Muscle of leg (tissue), 11 donors: Measurements from ENCODE around the gene RGS9. TPM values are rescaled to one million over a fixed set of nuclear protein-coding genes. Genes with fewer than 3 reads are reported as not detected.

Experiments
- DNase-seq: peaks from one replicate; pipeline ENCODE4 v3.0.0; 2013
- H3K27ac ChIP-seq: one replicate; pipeline ENCODE4 v1.5.1; 2013; ENCODE audit warnings: mild to moderate bottlenecking, low read length, control low read depth
- H3K27me3 ChIP-seq: one replicate; pipeline ENCODE4 v1.6.1; 2013; ENCODE audit warnings: low read length; ENCODE audit not compliant: control insufficient read depth, insufficient read depth
- H3K36me3 ChIP-seq: one replicate; pipeline ENCODE4 v1.6.1; 2013; ENCODE audit warnings: low read length; ENCODE audit not compliant: control insufficient read depth, insufficient read depth
- H3K4me1 ChIP-seq: one replicate; pipeline ENCODE4 v1.6.1; 2013; ENCODE audit warnings: low read length; ENCODE audit not compliant: control insufficient read depth, insufficient read depth
- H3K4me3 ChIP-seq: one replicate; pipeline ENCODE4 v1.5.1; 2013; ENCODE audit warnings: low read length, control low read depth
- H3K9me3 ChIP-seq: replicated peaks from 2 replicates; pipeline ENCODE4 v1.6.1; 2013; ENCODE audit warnings: low read depth, low read length; ENCODE audit not compliant: control insufficient read depth
- WGBS: methylation state at CpG from one replicate; pipeline ENCODE4 v1.1.5; 2013; ENCODE audit warnings: missing lambda C conversion rate; ENCODE audit not compliant: insufficient coverage; 5-methylcytosine and 5-hydroxymethylcytosine counted together
- polyA plus RNA-seq, 8 donors: library from polyadenylated mRNA; unstranded; fragments of 120-200 nt; gene quantifications; one replicate each; pipeline versions ENCODE4 v1.2.1 to v1.2.3, GENCODE V29; 2013; ENCODE audit warnings: inconsistent platforms in 1 of 8, low replicate concordance in 1 of 8; ENCODE audit not compliant: insufficient read length in 8 of 8, insufficient read depth in 1 of 8
- total RNA-seq: library from RNA; stranded (reverse); fragments of 120-200 nt; gene quantifications from one replicate; pipeline ENCODE4 v1.2.4, GENCODE V29; 2013

The RGS9 gene
- total and polyA plus RNA-seq, 9 donors, result 2.5 to 4.2 (median 3.4) TPM

GRCh38 chr17:65254166-65254565 is 117.0 kb downstream of the RGS9 start:
- Histone ChIP-seq H3K4me3 (no peak overlapping the region), H3K4me1 (no peaks in the 10 kb centered on the region), H3K9me3 (no peaks in the 10 kb centered on the region), H3K36me3 (no peaks in the 10 kb centered on the region), H3K27me3 (no peaks in the 10 kb centered on the region), H3K27ac (no peak overlapping the region)
- no CpG with 5 or more reads among the region's 1 CpG for WGBS
- DNase-seq, result no peak

- no peak overlapping the region for H3K27ac ChIP-seq
- no peaks in the 10 kb centered on the region for H3K4me1 ChIP-seq
- no peaks in the 10 kb centered on the region for H3K36me3 ChIP-seq
- DNase-seq, result no peak
- peaks cover 2% of the 10 kb centered on the region for H3K27me3 ChIP-seq
- no peak overlapping the region for H3K4me3 ChIP-seq
- 67% methylated on average over 3 of the region's 5 CpGs for WGBS
- no peaks in the 10 kb centered on the region for H3K9me3 ChIP-seq
Measured at GRCh38 chr17:65259281-65259680, 122.1 kb downstream of the RGS9 start.

- no peak for DNase-seq
- Histone ChIP-seq H3K36me3 (no peaks in the 10 kb centered on the region), H3K4me1 (no peaks in the 10 kb centered on the region), H3K27me3 (peaks cover 2% of the 10 kb centered on the region), H3K9me3 (no peaks in the 10 kb centered on the region), H3K27ac (no peak overlapping the region), H3K4me3 (no peak overlapping the region)
- WGBS, result 100% methylated on average over 1 of the region's 7 CpGs
Measured at GRCh38 chr17:65259696-65260485, 122.7 kb downstream of the RGS9 start.

GRCh38 chr17:65260626-65261025 is 123.5 kb downstream of the RGS9 start:
- H3K4me1 ChIP-seq, result no peaks in the 10 kb centered on the region
- H3K4me3 ChIP-seq, result no peak overlapping the region
- no CpG with 5 or more reads among the region's 2 CpGs for WGBS
- H3K27me3 ChIP-seq, result peaks cover 2% of the 10 kb centered on the region
- H3K36me3 ChIP-seq, result no peaks in the 10 kb centered on the region
- no peaks in the 10 kb centered on the region for H3K9me3 ChIP-seq
- no peak for DNase-seq
- no peak overlapping the region for H3K27ac ChIP-seq

GRCh38 chr17:65261152-65261551 is 124.0 kb downstream of the RGS9 start:
- WGBS, result 19% methylated on average over 2 of the region's 4 CpGs
- no peaks in the 10 kb centered on the region for H3K36me3 ChIP-seq

GRCh38 chr17:65261682-65262636 is 124.8 kb downstream of the RGS9 start:
- Histone ChIP-seq H3K27me3 (peaks cover 2% of the 10 kb centered on the region), H3K9me3 (no peaks in the 10 kb centered on the region), H3K4me1 (no peaks in the 10 kb centered on the region), H3K4me3 (no peak overlapping the region), H3K27ac (no peak overlapping the region), H3K36me3 (no peaks in the 10 kb centered on the region)
- no CpG with 5 or more reads among the region's 8 CpGs for WGBS
- DNase-seq, result no peak

More at GRCh38 chr17:65261152-65261551, 124.0 kb downstream of the RGS9 start:
- Histone ChIP-seq H3K27me3 (peaks cover 2% of the 10 kb centered on the region), H3K27ac (no peak overlapping the region), H3K9me3 (no peaks in the 10 kb centered on the region), H3K4me1 (no peaks in the 10 kb centered on the region), H3K4me3 (no peak overlapping the region)
- DNase-seq, result no peak

- no peaks in the 10 kb centered on the region for H3K36me3 ChIP-seq
- H3K4me3 ChIP-seq, result no peak overlapping the region
- no peak for DNase-seq
- no peaks in the 10 kb centered on the region for H3K4me1 ChIP-seq
- H3K27me3 ChIP-seq, result peaks cover 2% of the 10 kb centered on the region
- H3K9me3 ChIP-seq, result no peaks in the 10 kb centered on the region
- no peak overlapping the region for H3K27ac ChIP-seq
Measured at GRCh38 chr17:65265276-65265675, 128.1 kb downstream of the RGS9 start.

- H3K27me3 ChIP-seq, result no peaks in the 10 kb centered on the region
- no peaks in the 10 kb centered on the region for H3K9me3 ChIP-seq
- no peak overlapping the region for H3K4me3 ChIP-seq
- no peak for DNase-seq
- H3K4me1 ChIP-seq, result peaks cover 4% of the 10 kb centered on the region
- no peaks in the 10 kb centered on the region for H3K36me3 ChIP-seq
- no peak overlapping the region for H3K27ac ChIP-seq
- WGBS, result no CpG with 5 or more reads among the region's 2 CpGs
Measured at GRCh38 chr17:65268832-65269231, 131.7 kb downstream of the RGS9 start.

GRCh38 chr17:65270499-65271253 is 133.5 kb downstream of the RGS9 start:
- H3K36me3 ChIP-seq, result no peaks in the 10 kb centered on the region
- no peak overlapping the region for H3K4me3 ChIP-seq
- no peak for DNase-seq
- H3K27ac ChIP-seq, result no peak overlapping the region
- H3K4me1 ChIP-seq, result peaks cover 4% of the 10 kb centered on the region
- WGBS, result 25% methylated on average over 19 of the region's 23 CpGs
- no peaks in the 10 kb centered on the region for H3K27me3 ChIP-seq
- no peaks in the 10 kb centered on the region for H3K9me3 ChIP-seq

GRCh38 chr17:65271296-65271695 is 134.1 kb downstream of the RGS9 start:
- Histone ChIP-seq H3K4me1 (peaks cover 4% of the 10 kb centered on the region), H3K27ac (no peak overlapping the region), H3K4me3 (no peak overlapping the region), H3K27me3 (no peaks in the 10 kb centered on the region), H3K36me3 (no peaks in the 10 kb centered on the region), H3K9me3 (no peaks in the 10 kb centered on the region)
- WGBS, result 40% methylated on average over 3 of the region's 4 CpGs
- peak; percentile 56 for DNase-seq
